Subcutaneous abdominal adipose tissue (tissue), 5 donors: ENCODE results near the gene CERT1.

ENCODE experiments used
- H3K27ac ChIP-seq: one replicate; pipeline ENCODE4 v1.7.0; 2013; ENCODE audit warnings: low read depth, mild to moderate bottlenecking, inconsistent platforms, low read length, moderate library complexity
- H3K27me3 ChIP-seq, 5 donors: one replicate each; pipeline ENCODE4 v1.7.0; 2013; ENCODE audit warnings: low read length in 5 of 5, inconsistent platforms in 1 of 5; ENCODE audit not compliant: control insufficient read depth in 5 of 5, insufficient read depth in 4 of 5
- H3K36me3 ChIP-seq, 5 donors: one replicate each; pipeline ENCODE4 v1.7.0; 2013; ENCODE audit warnings: low read length in 5 of 5; ENCODE audit not compliant: control insufficient read depth in 5 of 5, insufficient read depth in 5 of 5
- H3K4me1 ChIP-seq, 5 donors: one replicate each; pipeline ENCODE4 v1.7.0; 2013; ENCODE audit warnings: low read length in 5 of 5, mild to moderate bottlenecking in 3 of 5, moderate library complexity in 1 of 5; ENCODE audit not compliant: control insufficient read depth in 5 of 5, insufficient read depth in 5 of 5
- H3K4me3 ChIP-seq, 5 donors: one replicate each; pipeline ENCODE4 v1.7.0; 2013; ENCODE audit warnings: low read length in 5 of 5, low read depth in 1 of 5
- H3K9ac ChIP-seq, 5 donors: one replicate each; pipeline ENCODE4 v1.7.0; 2013; ENCODE audit warnings: low read length in 5 of 5, mild to moderate bottlenecking in 4 of 5, moderate library complexity in 3 of 5
- H3K9me3 ChIP-seq, 5 donors: one replicate each; pipeline ENCODE4 v1.7.0; 2013; ENCODE audit warnings: low read length in 5 of 5; ENCODE audit not compliant: control insufficient read depth in 5 of 5
- donor health status: healthy.
- donor health status: healthy.
- donor health status: healthy.
- donor health status: healthy.
- donor health status: healthy.

The CERT1 gene

GRCh38 chr5:75351139-75351926 is 160.1 kb downstream of the CERT1 start:
- Histone ChIP-seq H3K27me3 (no peaks in the 10 kb centered on the region), H3K4me3 (no peak overlapping the region), H3K9ac (no peak overlapping the region), H3K27ac (no peak overlapping the region), H3K36me3 (peaks cover 42 to 71% (median 52%) of the 10 kb centered on the region in 5 donors), H3K4me1 (no peaks in the 10 kb centered on the region), H3K9me3 (no peaks in the 10 kb centered on the region)

GRCh38 chr5:75349663-75350062 is 161.8 kb downstream of the CERT1 start:
- H3K36me3 ChIP-seq, result peaks cover 36 to 68% (median 51%) of the 10 kb centered on the region in 5 donors
- no peak overlapping the region for H3K27ac ChIP-seq
- H3K4me1 ChIP-seq, result no peaks in the 10 kb centered on the region
- no peaks in the 10 kb centered on the region for H3K9me3 ChIP-seq
- no peak overlapping the region for H3K9ac ChIP-seq
- H3K4me3 ChIP-seq, result no peak overlapping the region
- no peaks in the 10 kb centered on the region for H3K27me3 ChIP-seq

GRCh38 chr5:75348241-75348640 is 163.2 kb downstream of the CERT1 start:
- H3K27me3 ChIP-seq, result no peaks in the 10 kb centered on the region
- H3K36me3 ChIP-seq, result peaks cover 32 to 71% (median 50%) of the 10 kb centered on the region in 5 donors
- no peak overlapping the region for H3K9ac ChIP-seq
- H3K4me1 ChIP-seq, result no peaks in the 10 kb centered on the region
- no peak overlapping the region for H3K4me3 ChIP-seq
- H3K27ac ChIP-seq, result no peak overlapping the region
- H3K9me3 ChIP-seq, result no peaks in the 10 kb centered on the region

- Histone ChIP-seq H3K27ac (no peak overlapping the region), H3K4me1 (peaks cover 0 to 10% (median 8%) of the 10 kb centered on the region in 5 donors), H3K27me3 (no peaks in the 10 kb centered on the region), H3K4me3 (no peak overlapping the region), H3K9ac (no peak overlapping the region), H3K9me3 (no peaks in the 10 kb centered on the region), H3K36me3 (peaks cover 0 to 32% (median 16%) of the 10 kb centered on the region in 5 donors)
Measured at GRCh38 chr5:75342836-75343235, 168.6 kb downstream of the CERT1 start.

- Histone ChIP-seq H3K27me3 (no peaks in the 10 kb centered on the region), H3K4me1 (peaks cover 0 to 15% (median 11%) of the 10 kb centered on the region in 5 donors), H3K9ac (no peak overlapping the region), H3K36me3 (peaks cover 0 to 23% (median 12%) of the 10 kb centered on the region in 5 donors), H3K9me3 (no peaks in the 10 kb centered on the region), H3K4me3 (no peak overlapping the region), H3K27ac (no peak overlapping the region)
Measured at GRCh38 chr5:75341934-75342333, 169.5 kb downstream of the CERT1 start.

GRCh38 chr5:75340714-75341478 is 170.5 kb downstream of the CERT1 start:
- Histone ChIP-seq H3K36me3 (peaks cover 0 to 14% (median 8%) of the 10 kb centered on the region in 5 donors), H3K27ac (no peak overlapping the region), H3K4me3 (no peak overlapping the region), H3K9ac (no peak overlapping the region), H3K4me1 (peaks cover 1 to 23% (median 18%) of the 10 kb centered on the region in 5 donors), H3K9me3 (no peaks in the 10 kb centered on the region), H3K27me3 (no peaks in the 10 kb centered on the region)

- H3K4me1 ChIP-seq, result peaks cover 1 to 24% (median 18%) of the 10 kb centered on the region in 5 donors
- H3K9me3 ChIP-seq, result no peaks in the 10 kb centered on the region
- H3K9ac ChIP-seq, result peak overlapping the region in 4 of 5 donors; percentile 75 to 89 (median 83)
- H3K36me3 ChIP-seq, result no peaks in the 10 kb centered on the region
- peak overlapping the region in 1 of 5 donors; percentile 90 for H3K4me3 ChIP-seq
- no peak overlapping the region for H3K27ac ChIP-seq
- H3K27me3 ChIP-seq, result no peaks in the 10 kb centered on the region
Measured at GRCh38 chr5:75338408-75338807, 173.0 kb downstream of the CERT1 start.

- Histone ChIP-seq H3K27ac (peak overlapping the region; percentile 58), H3K9ac (peak overlapping the region in 4 of 5 donors; percentile 75 to 89 (median 83)), H3K4me1 (peaks cover 1 to 24% (median 18%) of the 10 kb centered on the region in 5 donors), H3K36me3 (no peaks in the 10 kb centered on the region), H3K4me3 (peak overlapping the region; percentile 55 to 90 (median 79)), H3K27me3 (no peaks in the 10 kb centered on the region), H3K9me3 (no peaks in the 10 kb centered on the region)
Measured at GRCh38 chr5:75337366-75338021, 173.9 kb downstream of the CERT1 start.

GRCh38 chr5:75336615-75337336 is 174.7 kb downstream of the CERT1 start, which contains the start of gene HMGCR:
HMGCR (plus strand) TSS chr5:75337220; CDS start chr5:75342606, 5,386 bp downstream.
- Histone ChIP-seq H3K9ac (peak within 1 kb of the TSS; percentile 71 to 89 (median 82)), H3K4me3 (peak within 1 kb of the TSS; percentile 68 to 99 (median 90)), H3K36me3 (no peaks in the 10 kb centered on the region), H3K27ac (peak within 1 kb of the TSS; percentile 71), H3K9me3 (no peaks in the 10 kb centered on the region), H3K4me1 (peaks cover 1 to 24% (median 18%) of the 10 kb centered on the region in 5 donors), H3K27me3 (no peaks in the 10 kb centered on the region)
